ENCODE data around the gene CFAP210.

GRCh38 chr2:169667583-169667982, 26.6 kb downstream of the CFAP210 start:
- TF ChIP-seq EZH2 (IDR thresholded peaks at IDR 0.05), result no peak
- TF ChIP-seq POLR2AphosphoS5 (IDR thresholded peaks at IDR 0.05; ENCODE audit: borderline replicate concordance, low read depth, low read length), result no peak
- TF ChIP-seq FOXP2 (optimal IDR thresholded peaks at IDR 0.05; ENCODE audit: control extremely low read depth, extremely low read length, insufficient read depth), result no peak
